Psoas muscle (tissue), 8 donors: ENCODE data around the gene GLRA3. TPM values are rescaled to one million over a fixed set of nuclear protein-coding genes. Genes with fewer than 3 reads are reported as not detected.
A peak's percentile ranks its signal among the peaks of the same experiment; 100 is the strongest.
"Not testable (repeated sequence)": the region's sequence is repeated elsewhere in the genome, so short reads cannot be mapped to it uniquely, and the experiment has no call there.

Experiments used
- ATAC-seq, 4 donors: fragments of 200-7000 bp; cut with Tn5 transposase; one replicate each; pipeline ENCODE4 v1.9.1; 2020; ENCODE audit warnings: moderate library complexity in 3 of 4, mild to moderate bottlenecking in 2 of 4
- DNase-seq, 2 donors: peaks; one replicate each; pipeline ENCODE4 v3.0.0-alpha.2; 2020
- H3K27ac ChIP-seq: fragments of 200-600 bp; one replicate; pipeline ENCODE4 v1.8.0; 2022
- H3K27me3 ChIP-seq, 3 donors: fragments of 200-600 bp in 1 of 3; one replicate each; pipeline versions ENCODE4 v1.6.1 to v1.8.0; 2013 to 2022; ENCODE audit warnings: low read length in 2 of 3, mild to moderate bottlenecking in 2 of 3, moderate library complexity in 1 of 3; ENCODE audit not compliant: insufficient read depth in 3 of 3
- H3K36me3 ChIP-seq, 2 donors: fragments of 200-600 bp in 1 of 2; one replicate each; pipeline versions ENCODE4 v1.6.1 to v1.8.0; 2013 to 2022; ENCODE audit warnings: low read depth in 1 of 2, mild to moderate bottlenecking in 1 of 2, moderate library complexity in 1 of 2; ENCODE audit not compliant: insufficient read depth in 1 of 2
- H3K4me1 ChIP-seq: fragments of 200-600 bp; one replicate; pipeline ENCODE4 v1.8.0; 2022
- H3K4me3 ChIP-seq: fragments of 200-600 bp; one replicate; pipeline ENCODE4 v1.8.0; 2022; ENCODE audit warnings: mild to moderate bottlenecking
- H3K9me3 ChIP-seq: fragments of 200-600 bp; one replicate; pipeline ENCODE4 v1.8.0; 2022
- WGBS, 3 donors: extraction: QIAGEN DNeasy Blood & Tissue Kit; methylation state at CpG; one replicate each; pipeline versions ENCODE4 v1.1.6 to v1.1.7; 2013; 5-methylcytosine and 5-hydroxymethylcytosine counted together
- intact Hi-C, 2 donors: fragments of 100-400 bp; cut with DNase I; formaldehyde crosslinking; loops; one replicate each; pipeline versions ENCODE4 v1.11.0 to v1.14.2; 2022
- long read RNA-seq, 2 donors: library from polyadenylated mRNA; unstranded; transcript quantifications; one replicate each; pipeline ENCODE4 v2.0.0, GENCODE V29; 2021
- polyA plus RNA-seq, 3 donors: library from polyadenylated mRNA; stranded (reverse); fragments of 200-250 nt; gene quantifications; one replicate each; pipeline ENCODE4 v1.2.3, GENCODE V29; 2013
- total RNA-seq, 4 donors: library from RNA; stranded (reverse); fragmentation: NEBNext Ultra II Directional in 2 of 4; extraction: Animal tissue kit (Norgen Biotek cat#: 25700) in 2 of 4; gene quantifications; one replicate each; pipeline versions ENCODE4 v1.2.1 to v1.2.4, GENCODE V29; 2021 to 2023
- TF ChIP-seq, protein P1 (sequence below): fragments of 200-600 bp; IDR thresholded peaks from one replicate; pipeline ENCODE4 v1.8.0; 2022; ENCODE audit warnings: antibody characterized with exemption
- donor health status: healthy with polysubstance abuse.
- donor health status: DM: no; HTN: no; CAD: no; lungs with moderate emphysema.
- donor health status: Bipolar disorder and iron deficiency.
- donor health status: healthy.
- donor health status: DM: yes; HTN: yes; CAD: no.
- donor health status: DM: no; HTN: no; CAD: no.
- donor health status: DM: no; HTN: no; CAD: no.
- donor health status: DM: yes; HTN: yes; CAD: no.

GLRA3 gene
- under 1 TPM in 1 of 4 donors, not detected in 3; 0.73 TPM for total RNA-seq
- polyA plus RNA-seq, result under 1 TPM in 1 of 3 donors, not detected in 2; under 0.01 TPM
- long read RNA-seq, donor 1, result 0 reads
- long read RNA-seq, donor 2, result 0 reads

DNA sequence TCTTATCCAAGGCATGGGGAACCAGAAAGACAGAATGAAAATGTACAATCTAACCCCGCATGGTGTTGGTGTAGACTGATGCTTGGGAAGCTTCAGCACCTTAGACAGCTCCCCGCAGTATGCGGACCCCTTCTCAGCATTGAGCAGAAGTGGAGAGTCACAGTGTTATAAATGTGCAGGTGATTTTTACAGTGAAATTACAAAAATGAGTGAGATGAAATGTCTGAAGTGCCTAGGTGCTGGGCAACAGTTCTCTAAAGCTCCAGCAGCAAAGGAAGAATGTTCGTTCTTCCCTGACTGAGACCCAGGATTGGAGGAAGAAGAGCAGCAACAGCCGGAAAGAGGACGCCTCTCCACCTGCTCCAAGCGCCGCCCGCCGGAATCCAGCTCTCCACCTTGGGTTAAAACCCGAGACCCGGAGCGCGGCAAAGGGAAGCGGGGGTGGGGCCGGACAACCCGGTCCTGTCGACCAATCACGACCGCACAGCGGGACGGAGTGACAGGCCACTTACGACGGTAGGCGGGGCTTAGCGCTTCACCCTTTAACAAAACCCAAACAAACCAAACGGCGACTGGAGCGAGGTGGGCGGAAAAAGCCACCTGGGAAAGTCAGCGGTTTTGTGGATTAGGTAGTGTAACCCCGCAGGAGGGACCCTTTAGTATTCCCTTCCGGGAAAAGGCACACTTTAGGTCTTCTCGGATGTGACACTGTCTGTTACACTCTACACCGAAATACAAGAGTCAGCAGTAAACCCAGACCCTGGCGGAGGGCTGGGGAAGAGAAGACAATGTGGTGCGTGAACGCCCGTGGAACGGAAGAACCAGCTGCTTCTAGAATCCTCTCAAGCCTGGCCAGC is at the start of gene GLRA3:
GLRA3 (minus strand) TSS at position 403 of the 857 bp plus-strand sequence. CDS start 436 bp downstream, outside the sequence.
- 1 to 2% (median 1%) methylated on average over 40 of the region's 40 CpGs for WGBS, 3 donors
- H3K36me3 ChIP-seq, result no peaks in the 10 kb centered on the region
- no peak within 1 kb of the TSS for H3K27ac ChIP-seq
- ATAC-seq, result no peak
- no peak within 1 kb of the TSS for H3K4me3 ChIP-seq
- peak in 1 of 2 donors; percentile 21 for DNase-seq
- peaks cover 0 to 4% (median 0%) of the 10 kb centered on the region in 3 donors for H3K27me3 ChIP-seq
- H3K9me3 ChIP-seq, result no peaks in the 10 kb centered on the region
- no peaks in the 10 kb centered on the region for H3K4me1 ChIP-seq
- TF ChIP-seq, protein P1, sequence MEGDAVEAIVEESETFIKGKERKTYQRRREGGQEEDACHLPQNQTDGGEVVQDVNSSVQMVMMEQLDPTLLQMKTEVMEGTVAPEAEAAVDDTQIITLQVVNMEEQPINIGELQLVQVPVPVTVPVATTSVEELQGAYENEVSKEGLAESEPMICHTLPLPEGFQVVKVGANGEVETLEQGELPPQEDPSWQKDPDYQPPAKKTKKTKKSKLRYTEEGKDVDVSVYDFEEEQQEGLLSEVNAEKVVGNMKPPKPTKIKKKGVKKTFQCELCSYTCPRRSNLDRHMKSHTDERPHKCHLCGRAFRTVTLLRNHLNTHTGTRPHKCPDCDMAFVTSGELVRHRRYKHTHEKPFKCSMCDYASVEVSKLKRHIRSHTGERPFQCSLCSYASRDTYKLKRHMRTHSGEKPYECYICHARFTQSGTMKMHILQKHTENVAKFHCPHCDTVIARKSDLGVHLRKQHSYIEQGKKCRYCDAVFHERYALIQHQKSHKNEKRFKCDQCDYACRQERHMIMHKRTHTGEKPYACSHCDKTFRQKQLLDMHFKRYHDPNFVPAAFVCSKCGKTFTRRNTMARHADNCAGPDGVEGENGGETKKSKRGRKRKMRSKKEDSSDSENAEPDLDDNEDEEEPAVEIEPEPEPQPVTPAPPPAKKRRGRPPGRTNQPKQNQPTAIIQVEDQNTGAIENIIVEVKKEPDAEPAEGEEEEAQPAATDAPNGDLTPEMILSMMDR, result no peak
- intact Hi-C loops, result no loop called here

DNA sequence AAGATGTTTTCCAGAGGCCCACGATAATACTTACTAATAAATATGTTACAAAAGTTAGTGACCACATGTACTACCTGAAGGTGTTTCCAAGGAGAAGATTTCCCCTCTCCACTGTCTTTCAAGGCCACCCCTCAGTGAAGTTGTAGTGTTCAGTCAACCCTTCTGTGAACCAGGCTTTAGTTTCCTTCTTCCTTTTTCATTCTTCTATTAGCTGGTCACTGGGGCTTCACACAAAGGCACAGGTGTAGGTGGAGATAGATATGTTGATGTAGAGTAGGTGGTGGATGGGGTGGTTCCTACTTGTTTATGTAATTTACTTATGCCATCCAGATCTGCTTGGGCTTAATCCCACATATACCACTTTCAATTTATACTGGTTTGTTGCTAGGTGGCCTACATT is 45.9 kb upstream of the GLRA3 start:
- H3K9me3 ChIP-seq, result no peaks in the 10 kb centered on the region
- intact Hi-C loops, result no loop called here
- no peak overlapping the region for H3K27ac ChIP-seq
- H3K27me3 ChIP-seq, result no peaks in the 10 kb centered on the region
- DNase-seq (no peak), ATAC-seq (no peak)
- H3K36me3 ChIP-seq, result no peaks in the 10 kb centered on the region
- 55 to 61% (median 59%) methylated on average over 1 of the region's 1 CpG for WGBS, 3 donors
- TF ChIP-seq, protein P1, result no peak
- H3K4me1 ChIP-seq, result no peaks in the 10 kb centered on the region
- no peak overlapping the region for H3K4me3 ChIP-seq

DNA sequence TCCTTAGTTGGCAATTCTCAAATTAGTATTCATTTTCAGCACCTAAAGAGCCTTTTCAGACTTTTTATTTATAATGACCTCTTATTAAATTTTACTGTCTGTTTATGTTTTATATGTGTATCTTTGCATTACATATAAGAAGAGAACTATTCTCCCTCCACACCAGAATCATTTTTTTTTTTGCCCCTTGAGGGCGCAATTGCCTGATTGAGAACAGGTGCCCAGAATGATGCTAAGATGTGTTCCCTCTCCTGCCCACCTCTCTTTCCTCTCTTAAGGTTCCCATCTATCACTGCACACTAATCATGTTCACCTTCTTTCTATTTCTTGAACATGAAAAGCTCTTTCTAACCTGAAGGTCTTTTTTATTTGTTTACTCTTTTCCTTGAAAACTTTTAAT is 44.9 kb upstream of the GLRA3 start:
- Histone ChIP-seq H3K27ac (no peak overlapping the region), H3K4me3 (no peak overlapping the region), H3K9me3 (no peaks in the 10 kb centered on the region), H3K36me3 (no peaks in the 10 kb centered on the region), H3K27me3 (no peaks in the 10 kb centered on the region), H3K4me1 (no peaks in the 10 kb centered on the region)
- TF ChIP-seq, protein P1, result no peak
- ATAC-seq, result no peak
- 27 to 45% (median 29%) methylated on average over 1 of the region's 1 CpG for WGBS, 3 donors
- no peak for DNase-seq
- intact Hi-C loops, result no loop called here

DNA sequence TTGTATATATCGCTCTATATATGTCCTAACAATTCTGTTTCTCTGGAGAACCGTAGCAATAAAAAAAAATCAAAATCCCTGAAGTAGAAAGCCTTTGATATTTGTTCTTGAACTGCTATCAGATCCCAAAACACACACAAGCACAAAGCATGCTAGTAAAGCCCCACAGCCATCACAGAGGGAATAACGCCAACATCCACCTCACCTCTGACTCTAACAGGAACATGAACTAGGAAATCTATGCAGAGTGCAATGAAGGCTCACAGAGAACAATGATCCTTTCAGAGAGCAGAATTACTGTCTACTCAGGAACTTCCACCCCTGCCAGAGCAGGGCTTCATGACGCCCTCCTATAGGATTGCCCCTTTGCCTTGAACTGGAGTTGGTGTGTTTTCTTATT is 44.1 kb upstream of the GLRA3 start:
- H3K36me3 ChIP-seq, H3K4me1 ChIP-seq, H3K27me3 ChIP-seq, DNase-seq, H3K27ac ChIP-seq, intact Hi-C loops, H3K4me3 ChIP-seq, H3K9me3 ChIP-seq, ATAC-seq: not testable (repeated sequence)
- WGBS, 3 donors, result 69 to 74% (median 70%) methylated on average over 3 of the region's 4 CpGs

DNA sequence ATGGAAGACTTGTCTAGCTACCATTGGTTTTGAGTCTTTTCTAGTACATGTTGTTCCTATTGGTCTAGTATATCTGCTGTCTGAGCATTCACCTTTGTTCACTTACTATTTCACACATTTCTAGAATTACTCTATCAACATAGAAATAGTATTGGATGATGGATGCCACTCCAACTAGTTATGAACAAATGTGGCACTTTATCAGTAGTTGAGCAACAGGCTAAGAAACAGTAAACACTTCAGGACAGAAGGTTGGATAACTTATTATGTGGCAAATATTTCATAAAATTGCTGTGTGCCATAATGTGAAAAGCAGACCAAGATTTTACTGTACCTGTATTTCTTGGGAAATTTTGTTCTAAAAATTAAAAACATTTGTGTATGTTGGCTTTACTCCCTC is 42.4 kb upstream of the GLRA3 start:
- intact Hi-C loops, result no loop called here
- DNase-seq, result no peak
- no peak overlapping the region for H3K4me3 ChIP-seq
- H3K4me1 ChIP-seq, result no peaks in the 10 kb centered on the region
- no peaks in the 10 kb centered on the region for H3K9me3 ChIP-seq
- no peak for ATAC-seq
- TF ChIP-seq, protein P1, result no peak
- H3K27me3 ChIP-seq, result no peaks in the 10 kb centered on the region
- no peaks in the 10 kb centered on the region for H3K36me3 ChIP-seq
- H3K27ac ChIP-seq, result no peak overlapping the region
